Ovary (tissue), 3 donors: Measurements from ENCODE around the gene NAP1L1.

ENCODE experiments used
- EP300 ChIP-seq: sonication (generic); formaldehyde crosslinking; IDR thresholded peaks from one replicate; pipeline ENCODE4 v1.6.1; 2017; ENCODE audit warnings: antibody characterized with exemption
- POLR2A ChIP-seq: fragments of 450-650 bp; IDR thresholded peaks from one replicate; pipeline ENCODE4 v1.6.1; 2017; ENCODE audit warnings: antibody characterized with exemption, mild to moderate bottlenecking, moderate library complexity
- TF ChIP-seq, protein P1 (sequence below), 3 donors: fragments of 450-650 bp in 2 of 3; fragments of 200-600 bp in 1 of 3; IDR thresholded peaks; one replicate each; pipeline versions ENCODE4 v1.5.1 to v1.8.0; 2016 to 2022; ENCODE audit warnings: antibody characterized with exemption in 3 of 3, mild to moderate bottlenecking in 1 of 3
- donor health status: DM: no; HTN: no; CAD: no.

DNA sequence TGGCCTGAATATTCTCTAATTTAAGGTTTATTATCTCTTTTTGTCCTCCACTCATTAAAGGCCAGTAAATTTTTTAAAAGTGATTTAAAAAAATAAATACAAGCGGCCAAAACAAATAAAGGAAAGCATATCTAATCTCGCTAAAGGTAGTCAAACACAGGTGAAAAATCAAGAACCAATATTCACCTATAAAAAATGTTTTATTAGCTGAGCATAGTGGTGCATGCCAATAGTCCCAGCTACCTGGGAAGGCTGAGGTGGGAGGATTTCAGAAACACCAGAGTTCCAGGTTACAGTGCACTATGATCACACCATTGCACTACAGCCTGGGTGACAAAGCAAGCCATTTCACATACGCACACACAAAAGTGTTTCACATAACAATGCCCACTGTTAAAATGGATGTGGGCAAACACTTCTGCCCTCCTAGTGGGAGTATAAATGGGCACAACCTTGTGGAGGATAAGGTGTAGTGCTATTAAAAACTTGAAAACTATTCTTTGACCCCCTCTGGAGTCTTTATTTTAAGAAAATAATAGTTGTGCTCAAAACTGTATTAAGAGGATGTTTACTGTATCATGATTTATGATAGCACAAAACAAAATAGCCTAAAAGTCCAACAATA, 32.7 kb upstream of the NAP1L1 start:
- TF ChIP-seq, protein P1, sequence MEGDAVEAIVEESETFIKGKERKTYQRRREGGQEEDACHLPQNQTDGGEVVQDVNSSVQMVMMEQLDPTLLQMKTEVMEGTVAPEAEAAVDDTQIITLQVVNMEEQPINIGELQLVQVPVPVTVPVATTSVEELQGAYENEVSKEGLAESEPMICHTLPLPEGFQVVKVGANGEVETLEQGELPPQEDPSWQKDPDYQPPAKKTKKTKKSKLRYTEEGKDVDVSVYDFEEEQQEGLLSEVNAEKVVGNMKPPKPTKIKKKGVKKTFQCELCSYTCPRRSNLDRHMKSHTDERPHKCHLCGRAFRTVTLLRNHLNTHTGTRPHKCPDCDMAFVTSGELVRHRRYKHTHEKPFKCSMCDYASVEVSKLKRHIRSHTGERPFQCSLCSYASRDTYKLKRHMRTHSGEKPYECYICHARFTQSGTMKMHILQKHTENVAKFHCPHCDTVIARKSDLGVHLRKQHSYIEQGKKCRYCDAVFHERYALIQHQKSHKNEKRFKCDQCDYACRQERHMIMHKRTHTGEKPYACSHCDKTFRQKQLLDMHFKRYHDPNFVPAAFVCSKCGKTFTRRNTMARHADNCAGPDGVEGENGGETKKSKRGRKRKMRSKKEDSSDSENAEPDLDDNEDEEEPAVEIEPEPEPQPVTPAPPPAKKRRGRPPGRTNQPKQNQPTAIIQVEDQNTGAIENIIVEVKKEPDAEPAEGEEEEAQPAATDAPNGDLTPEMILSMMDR (IDR thresholded peaks at IDR 0.05) = no peak
- TF ChIP-seq POLR2A (no peak), EP300 (no peak)
